Measurements from ENCODE around the gene TTLL9. TPM values are rescaled to one million over a fixed set of nuclear protein-coding genes. Genes with fewer than 3 reads are reported as not detected.

TTLL9 gene
- total RNA-seq, 1 donor from 2014 or later, result not detected

DNA sequence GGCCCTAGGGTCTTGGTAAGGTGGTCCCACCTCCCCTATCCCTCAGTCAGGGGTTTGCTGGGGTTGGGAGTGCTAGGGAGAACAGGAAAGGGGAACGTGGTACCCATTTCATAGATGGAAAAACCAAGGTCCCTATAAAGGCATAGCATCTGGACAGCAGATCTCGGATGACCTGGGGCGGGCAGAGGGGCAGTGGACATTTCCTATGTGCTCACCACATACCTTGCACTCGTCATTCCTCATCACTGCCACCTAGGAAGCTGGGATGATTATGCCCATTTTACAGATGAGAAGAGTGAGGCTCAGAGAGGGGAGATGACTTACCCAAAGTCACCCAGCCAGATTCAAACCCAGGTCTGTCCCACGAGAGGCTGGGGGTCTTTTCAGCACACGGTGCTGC, 39.2 kb upstream of the TTLL9 start:
- no peak for TF ChIP-seq CTCF (IDR thresholded peaks at IDR 0.05; ENCODE audit: insufficient read depth, low read length, poor library complexity, severe bottlenecking)
- DNase-seq (ENCODE audit: low read depth), result no peak
- Histone ChIP-seq H3K36me3 (ENCODE audit: control insufficient read depth, insufficient read depth, low read length) (no peaks in the 10 kb centered on the region), H3K4me3 (ENCODE audit: low read depth, low read length) (no peak overlapping the region), H3K27me3 (ENCODE audit: control insufficient read depth, insufficient read depth, low read length) (no peaks in the 10 kb centered on the region)

DNA sequence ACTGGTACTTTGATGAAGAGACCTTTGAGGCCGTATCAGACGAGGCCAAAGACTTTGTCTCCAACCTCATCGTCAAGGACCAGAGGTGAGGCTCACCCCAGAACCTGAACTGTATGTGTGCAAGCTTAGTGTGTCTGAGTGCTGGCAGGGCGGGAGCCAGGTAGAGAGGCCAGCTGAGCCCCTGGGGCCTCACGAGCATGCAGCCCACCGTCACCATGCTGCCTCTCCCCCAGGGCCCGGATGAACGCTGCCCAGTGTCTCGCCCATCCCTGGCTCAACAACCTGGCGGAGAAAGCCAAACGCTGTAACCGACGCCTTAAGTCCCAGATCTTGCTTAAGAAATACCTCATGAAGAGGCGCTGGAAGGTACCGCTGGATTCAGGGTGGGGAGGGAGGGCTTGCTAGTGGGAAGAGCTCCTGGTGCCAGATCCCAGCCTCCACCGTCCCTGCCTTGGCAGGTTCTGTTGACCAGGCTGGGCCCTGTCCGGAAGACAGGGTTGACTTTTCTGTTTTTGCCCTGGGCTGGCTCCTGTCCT, 38.6 kb upstream of the TTLL9 start:
- H3K36me3 ChIP-seq (ENCODE audit: control insufficient read depth, insufficient read depth, low read length), result no peaks in the 10 kb centered on the region
- H3K27me3 ChIP-seq (ENCODE audit: control insufficient read depth, insufficient read depth, low read length), result no peaks in the 10 kb centered on the region
- no peak for TF ChIP-seq CTCF (IDR thresholded peaks at IDR 0.05; ENCODE audit: insufficient read depth, low read length, poor library complexity, severe bottlenecking)
- DNase-seq (ENCODE audit: low read depth), result no peak
- H3K4me3 ChIP-seq (ENCODE audit: low read depth, low read length), result no peak overlapping the region

- no peak for DNase-seq (ENCODE audit: low read depth)
- Histone ChIP-seq H3K36me3 (ENCODE audit: control insufficient read depth, insufficient read depth, low read length) (no peaks in the 10 kb centered on the region), H3K4me3 (ENCODE audit: low read depth, low read length) (no peak overlapping the region), H3K27me3 (ENCODE audit: control insufficient read depth, insufficient read depth, low read length) (no peaks in the 10 kb centered on the region)
- peak; percentile 86 for TF ChIP-seq CTCF (IDR thresholded peaks at IDR 0.05; ENCODE audit: insufficient read depth, low read length, poor library complexity, severe bottlenecking)
These were observed 37.1 kb upstream of the TTLL9 start for GRCh38 chr20:31833130-31833930.

DNA sequence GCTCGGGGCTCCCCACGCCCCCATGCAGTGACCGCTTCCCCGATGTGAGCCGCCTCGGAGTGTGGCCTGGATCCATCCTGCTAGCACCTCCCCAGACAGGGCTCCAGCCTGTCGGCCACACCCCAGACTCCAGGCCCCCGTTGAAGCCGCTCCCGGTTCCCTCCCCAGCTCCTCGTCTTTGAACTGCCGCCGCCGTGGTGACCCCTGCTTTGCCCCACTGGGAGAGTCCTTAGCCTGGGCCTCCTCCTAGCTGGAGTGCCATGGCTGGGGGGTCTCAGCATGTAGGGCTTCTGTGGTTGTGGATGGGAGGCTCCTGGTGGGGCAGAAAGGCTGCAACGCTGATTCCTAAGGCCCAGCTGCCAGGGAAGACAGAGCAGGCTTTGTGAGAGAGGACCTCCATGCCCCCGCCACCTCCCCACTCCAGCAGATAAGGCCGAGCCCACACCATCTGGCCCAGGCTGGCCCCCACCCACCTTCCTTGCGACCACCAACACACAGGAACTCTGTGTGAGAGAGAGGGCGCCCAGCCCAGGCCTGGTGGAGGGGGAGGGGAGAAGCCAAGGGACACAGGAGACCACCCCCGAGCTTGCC, 36.4 kb upstream of the TTLL9 start:
- DNase-seq (ENCODE audit: low read depth), result no peak
- TF ChIP-seq CTCF (IDR thresholded peaks at IDR 0.05; ENCODE audit: insufficient read depth, low read length, poor library complexity, severe bottlenecking), result no peak
- H3K4me3 ChIP-seq (ENCODE audit: low read depth, low read length), result no peak overlapping the region
- H3K27me3 ChIP-seq (ENCODE audit: control insufficient read depth, insufficient read depth, low read length), result no peaks in the 10 kb centered on the region
- no peaks in the 10 kb centered on the region for H3K36me3 ChIP-seq (ENCODE audit: control insufficient read depth, insufficient read depth, low read length)

DNA sequence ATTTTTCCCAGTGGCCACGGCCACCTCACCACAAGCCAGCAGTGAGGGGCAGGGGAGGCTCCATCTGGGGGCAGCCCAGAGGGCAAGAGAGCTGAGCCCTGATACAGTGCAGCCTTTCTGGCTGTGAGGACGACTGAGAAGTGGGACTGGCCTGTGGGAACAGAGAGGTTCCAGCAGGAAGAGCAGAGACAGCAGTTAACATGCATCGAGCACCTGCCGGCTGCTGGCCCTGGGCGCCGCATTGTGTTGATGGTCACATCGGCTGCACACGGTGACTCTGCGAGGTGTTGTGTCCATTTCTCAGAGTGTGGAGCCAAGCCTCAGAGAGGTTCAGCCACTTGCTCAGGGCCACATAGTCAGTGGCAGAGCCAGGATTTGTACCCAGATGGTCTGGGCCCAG, 34.9 kb upstream of the TTLL9 start:
- no peaks in the 10 kb centered on the region for H3K27me3 ChIP-seq (ENCODE audit: control insufficient read depth, insufficient read depth, low read length)
- H3K36me3 ChIP-seq (ENCODE audit: control insufficient read depth, insufficient read depth, low read length), result no peaks in the 10 kb centered on the region
- no peak for TF ChIP-seq CTCF (IDR thresholded peaks at IDR 0.05; ENCODE audit: insufficient read depth, low read length, poor library complexity, severe bottlenecking)
- no peak for DNase-seq (ENCODE audit: low read depth)
- H3K4me3 ChIP-seq (ENCODE audit: low read depth, low read length), result no peak overlapping the region
